SK-N-SH (cell line): ENCODE results near the gene ZP1. TPM values are rescaled to one million over a fixed set of nuclear protein-coding genes. Genes with fewer than 3 reads are reported as not detected.

Source experiments
- CTCF ChIA-PET: fragments of 300-600, 350-600 bp; formaldehyde crosslinking; extraction: SDS; loops from one replicate; lab custom pipeline; 2021; lab: Yijun Ruan, JAX
- POLR2A ChIA-PET: fragments of 350-600 bp; sonication (Branson Sonifier 250); formaldehyde crosslinking; extraction: SDS; loops from one replicate; lab custom pipeline; 2020; ENCODE audit warnings: antibody characterized with exemption, inconsistent platforms; lab: Yijun Ruan, JAX
- DNase-seq: peaks from one replicate; pipeline ENCODE4 v3.0.0; 2012
- H2AFZ ChIP-seq: fragments of 200-600 bp; sonication (generic); 2 replicates; pipeline ENCODE4 v1.8.1; 2016; ENCODE audit warnings: antibody characterized with exemption, mild to moderate bottlenecking, low read depth
- H3F3A ChIP-seq: fragments of 200-600 bp; sonication (generic); replicated peaks from 2 replicates; pipeline ENCODE3; 2016; ENCODE audit warnings: antibody characterized with exemption, mild to moderate bottlenecking; ENCODE audit not compliant: insufficient read depth
- H3K27ac ChIP-seq, 2 experiments: fragments of 200-500 bp in 1 of 2; fragments of 200-600 bp in 1 of 2; sonication (Bioruptor generic) in 1 of 2; sonication (generic), shearing (Covaris generic) in 1 of 2; 2 replicates each; pipeline versions ENCODE4 v1.5.1 to v1.6.1; 2014 to 2016; ENCODE audit warnings: low read depth in 2 of 2, inconsistent platforms in 1 of 2, low read length in 1 of 2, mild to moderate bottlenecking in 1 of 2, mixed read lengths in 1 of 2
- H3K27me3 ChIP-seq: fragments of 200-600 bp; sonication (generic), shearing (Covaris generic); 2 replicates; pipeline ENCODE4 v1.6.1; 2016; ENCODE audit warnings: mixed run types; ENCODE audit not compliant: insufficient read depth
- H3K36me3 ChIP-seq, 2 experiments: fragments of 200-500 bp in 1 of 2; fragments of 200-600 bp in 1 of 2; sonication (Bioruptor generic) in 1 of 2; sonication (generic) in 1 of 2; replicated peaks in 1 of 2; 2 replicates each; pipeline versions ENCODE3 to v1.5.1; 2014 to 2016; ENCODE audit warnings: low read length in 1 of 2, mild to moderate bottlenecking in 1 of 2; ENCODE audit not compliant: insufficient read depth in 2 of 2, control insufficient read depth in 1 of 2
- H3K4me1 ChIP-seq, 2 experiments: fragments of 200-500 bp in 1 of 2; fragments of 200-600 bp in 1 of 2; sonication (Bioruptor generic) in 1 of 2; sonication (generic), shearing (Covaris generic) in 1 of 2; 2 replicates each; pipeline versions ENCODE4 v1.5.1 to v1.6.1; 2014 to 2016; ENCODE audit warnings: low read depth in 1 of 2, low read length in 1 of 2, mixed run types in 1 of 2; ENCODE audit not compliant: insufficient read depth in 2 of 2, control insufficient read depth in 1 of 2
- H3K4me2 ChIP-seq: fragments of 200-600 bp; sonication (generic), shearing (Covaris generic); 2 replicates; pipeline ENCODE4 v1.6.1; 2017; ENCODE audit warnings: mixed run types
- H3K4me3 ChIP-seq, 2 experiments: fragments of 200-500 bp in 1 of 2; fragments of 200-600 bp in 1 of 2; sonication (Bioruptor generic) in 1 of 2; sonication (generic), shearing (Covaris generic) in 1 of 2; 2 replicates each; pipeline versions ENCODE4 v1.5.1 to v1.8.1; 2014 to 2016; ENCODE audit warnings: low read depth in 2 of 2, inconsistent platforms in 1 of 2, low read length in 1 of 2, mild to moderate bottlenecking in 1 of 2, mixed read lengths in 1 of 2, moderate library complexity in 1 of 2
- H3K79me2 ChIP-seq: fragments of 200-600 bp; sonication (generic); 2 replicates; pipeline ENCODE4 v1.8.1; 2017; ENCODE audit warnings: mild to moderate bottlenecking; ENCODE audit not compliant: insufficient read depth
- H3K9ac ChIP-seq: fragments of 200-600 bp; sonication (generic); 2 replicates; pipeline ENCODE4 v1.6.1; 2017; ENCODE audit warnings: mixed run types
- H3K9me2 ChIP-seq: fragments of 200-600 bp; sonication (generic); 2 replicates; pipeline ENCODE4 v1.6.1; 2017; ENCODE audit warnings: mixed run types
- H3K9me3 ChIP-seq: fragments of 200-600 bp; sonication (generic); 2 replicates; pipeline ENCODE4 v1.6.1; 2017; ENCODE audit warnings: mixed run types, mild to moderate bottlenecking, moderate library complexity
- H4K20me1 ChIP-seq: fragments of 200-600 bp; sonication (generic); 2 replicates; pipeline ENCODE4 v1.6.1; 2017; ENCODE audit warnings: mild to moderate bottlenecking, mixed run types; ENCODE audit not compliant: insufficient read depth
- CTCF ChIP-seq: fragments of 200-600 bp; sonication (generic); IDR thresholded peaks from 2 replicates; pipeline ENCODE4 v1.6.1; 2017; ENCODE audit warnings: antibody characterized with exemption, mild to moderate bottlenecking, moderate library complexity
- ELF1 ChIP-seq: IDR thresholded peaks from 2 replicates; pipeline ENCODE4 v1.4.0; 2012
- EP300 ChIP-seq, 2 experiments: IDR thresholded peaks; 2 replicates each; pipeline versions ENCODE4 v1.4.0 to v1.6.1; 2012; ENCODE audit warnings: borderline replicate concordance in 1 of 2, low read depth in 1 of 2, low read length in 1 of 2
- FOSL2 ChIP-seq: IDR thresholded peaks from 2 replicates; pipeline ENCODE4 v1.4.0; 2012; ENCODE audit warnings: low read depth, mild to moderate bottlenecking, moderate library complexity, borderline replicate concordance
- FOXJ3 ChIP-seq: sonication (generic); formaldehyde crosslinking; IDR thresholded peaks from 2 replicates; pipeline ENCODE4 v1.5.1; 2020; ENCODE audit warnings: mild to moderate bottlenecking, missing genetic modification reagents
- FOXM1 ChIP-seq: IDR thresholded peaks from 2 replicates; pipeline ENCODE4 v1.4.0; 2012; ENCODE audit warnings: low read depth, mild to moderate bottlenecking
- GABPA ChIP-seq: IDR thresholded peaks from 2 replicates; pipeline ENCODE4 v1.4.0; 2012; ENCODE audit warnings: low read depth, mild to moderate bottlenecking
- GATA2 ChIP-seq: sonication (generic); formaldehyde crosslinking; IDR thresholded peaks from 2 replicates; pipeline ENCODE4 v1.5.0; 2020; ENCODE audit warnings: mild to moderate bottlenecking, missing genetic modification reagents
- JUND ChIP-seq: IDR thresholded peaks from 2 replicates; pipeline ENCODE4 v1.4.0; 2012
- MAX ChIP-seq: IDR thresholded peaks from 2 replicates; pipeline ENCODE4 v1.4.0; 2012; ENCODE audit warnings: low read depth
- MEF2A ChIP-seq: IDR thresholded peaks from 2 replicates; pipeline ENCODE4 v1.4.0; 2012; ENCODE audit warnings: low read depth, borderline replicate concordance
- MXI1 ChIP-seq: IDR thresholded peaks from 2 replicates; pipeline ENCODE4 v1.6.1; 2012; ENCODE audit warnings: mild to moderate bottlenecking, low read depth, low read length, improper control_type of control experiment
- NFIC ChIP-seq: IDR thresholded peaks from 2 replicates; pipeline ENCODE4 v1.4.0; 2012; ENCODE audit warnings: borderline replicate concordance
- NRF1 ChIP-seq: IDR thresholded peaks from 2 replicates; pipeline ENCODE4 v1.6.1; 2012; ENCODE audit warnings: low read depth, mild to moderate bottlenecking, low read length
- PBX3 ChIP-seq: IDR thresholded peaks from 2 replicates; pipeline ENCODE4; 2012
- RAD21 ChIP-seq: IDR thresholded peaks from 2 replicates; pipeline ENCODE4 v1.6.1; 2012; ENCODE audit warnings: mild to moderate bottlenecking, low read length
- RCOR1 ChIP-seq: fragments of 150-350 bp; IDR thresholded peaks from 2 replicates; pipeline ENCODE4 v1.6.1; 2017; ENCODE audit warnings: antibody characterized with exemption, low read length
- RFX5 ChIP-seq: IDR thresholded peaks from 2 replicates; pipeline ENCODE4 v1.6.1; 2012; ENCODE audit warnings: mild to moderate bottlenecking, improper control_type of control experiment, low read length
- RXRA ChIP-seq: IDR thresholded peaks from 2 replicates; pipeline ENCODE4 v1.4.0; 2012; ENCODE audit warnings: low read depth, mild to moderate bottlenecking, borderline replicate concordance
- SIN3A ChIP-seq: IDR thresholded peaks from 2 replicates; pipeline ENCODE4 v1.6.1; 2012; ENCODE audit warnings: low read depth, mild to moderate bottlenecking, low read length, moderate library complexity, borderline replicate concordance
- SMC3 ChIP-seq: IDR thresholded peaks from 2 replicates; pipeline ENCODE4 v1.6.1; 2012; ENCODE audit warnings: low read depth, low read length, improper control_type of control experiment
- TAF1 ChIP-seq: IDR thresholded peaks from 2 replicates; pipeline ENCODE4 v1.6.1; 2012; ENCODE audit warnings: low read depth, mild to moderate bottlenecking, low read length, moderate library complexity, borderline replicate concordance
- TCF12 ChIP-seq: IDR thresholded peaks from 2 replicates; pipeline ENCODE4 v1.4.0; 2012
- TEAD4 ChIP-seq: IDR thresholded peaks from 2 replicates; pipeline ENCODE4 v1.4.0; 2012; ENCODE audit warnings: mild to moderate bottlenecking, borderline replicate concordance; ENCODE audit not compliant: insufficient read depth
- USF1 ChIP-seq: IDR thresholded peaks from 2 replicates; pipeline ENCODE4 v1.4.0; 2012; ENCODE audit warnings: low read depth, borderline replicate concordance
- USF2 ChIP-seq: fragments of 150-350 bp; IDR thresholded peaks from 2 replicates; pipeline ENCODE4 v1.6.1; 2017; ENCODE audit warnings: antibody characterized with exemption, low read length, low read depth, borderline replicate concordance
- ZBTB33 ChIP-seq: IDR thresholded peaks from 2 replicates; pipeline ENCODE4 v1.4.0; 2012; ENCODE audit warnings: low read depth, borderline replicate concordance
- WGBS: methylation state at CpG from one replicate; pipeline ENCODE4 v1.1.6; 2017; ENCODE audit warnings: low lambda C conversion rate; 5-methylcytosine and 5-hydroxymethylcytosine counted together
- polyA plus RNA-seq, 3 experiments: library from polyadenylated mRNA; depleted of rRNA; stranded (reverse); fragments of >200 nt; gene quantifications; 2 replicates each; pipeline ENCODE4 v1.2.3, GENCODE V29; 2012

Gene ZP1
- polyA plus RNA-seq, 1 of the 3 experiments (the other 2 are of a cell fraction), result not detected

- H4K20me1 ChIP-seq, result no peaks in the 10 kb centered on the region; the same call in 1 of the 2 replicates
- H3K9ac ChIP-seq, result peak within 1 kb of the TSS; percentile 84
- H3K9me3 ChIP-seq, result no peaks in the 10 kb centered on the region
- ChIA-PET CTCF (interaction anchor here (1.2 to 23.7 kb wide), 3 partner anchors 11 to 54 kb away, joined by 10 to 550 read pairs (median 16); partner anchors contain the start of gene PRPF19), POLR2A (interaction anchor here (0.8 kb wide), 1 partner anchor 10 kb away, joined by 3 read pairs; no protein-coding TSS in a partner anchor)
- peak within 1 kb of the TSS; percentile 85 to 98 for H3K4me3 ChIP-seq
- DNase-seq, result peak; percentile 99
- peak within 1 kb of the TSS; percentile 89 for H3K4me2 ChIP-seq
- peak within 1 kb of the TSS; percentile 94 for H2AFZ ChIP-seq
- no peaks in the 10 kb centered on the region for H3K9me2 ChIP-seq
- peaks cover 0 to 4% of the 10 kb centered on the region in 2 experiments for H3K36me3 ChIP-seq
- H3K79me2 ChIP-seq, result peaks cover 44% of the 10 kb centered on the region
- H3F3A ChIP-seq, result no peaks in the 10 kb centered on the region
- H3K27ac ChIP-seq, result peak within 1 kb of the TSS; percentile 57 to 66; a peak in 3 of 4 replicates
- H3K27me3 ChIP-seq, result no peaks in the 10 kb centered on the region
- H3K4me1 ChIP-seq, result peaks cover 0 to 34% of the 10 kb centered on the region in 2 experiments; a peak in 3 of 4 replicates
- WGBS, result under 1% methylated on average over 21 of the region's 57 CpGs
- TF ChIP-seq FOSL2 (no peak), USF2 (no peak), ZBTB33 (no peak), ELF1 (peak; percentile 71), MAX (peak; percentile 100), JUND (no peak; the same call in 1 of the 2 replicates), FOXM1 (no peak), GATA2 (no peak), PBX3 (peak; percentile 91), RFX5 (no peak), TCF12 (peak; percentile 35; the same call in 1 of the 2 replicates), FOXJ3 (CRISPR knock-in tag) (peak; percentile 81; the same call in 1 of the 2 replicates), NFIC (no peak), RXRA (no peak), USF1 (peak; percentile 67; the same call in 1 of the 2 replicates), CTCF (no peak), EP300 (IDR thresholded peaks at IDR 0.05; ENCODE audit: borderline replicate concordance in 1 of 2, low read depth in 1 of 2, low read length in 1 of 2) (0 out of 4 replicates have a peak, but pooled peaks of 1 of the 2 experiments have one; percentile 14), TEAD4 (no peak), RCOR1 (no peak), RAD21 (no peak), MXI1 (peak; percentile 100), GABPA (peak; percentile 49), SIN3A (peak; percentile 100), NRF1 (peak; percentile 83), SMC3 (no peak), TAF1 (peak; percentile 75; the same call in 1 of the 2 replicates), MEF2A (no peak)
Observed at GRCh38 chr11:60841797-60842667, 25.3 kb upstream of the ZP1 start, which contains the start of gene CCDC86. TSS of gene CCDC86 (plus strand) at chr11:60842113. CDS start at chr11:60842125, 12 bp downstream.
